K562 (cell line): Measurements from ENCODE around the gene FBLIM1. TPM values are rescaled to one million over a fixed set of nuclear protein-coding genes. Genes with fewer than 3 reads are reported as not detected.

Experiments used
- BRD9 ChIP-seq: fragments of 450-650 bp; IDR thresholded peaks from 2 replicates; pipeline ENCODE4 v1.6.1; 2018; ENCODE audit warnings: low read depth; ENCODE audit not compliant: partially characterized antibody
- C11orf30 ChIP-seq: fragments of 450-650 bp; IDR thresholded peaks from 2 replicates; pipeline ENCODE4 v1.6.1; 2016; ENCODE audit warnings: low read depth, mild to moderate bottlenecking
- CBFA2T3 ChIP-seq: fragments of 450-650 bp; IDR thresholded peaks from 2 replicates; pipeline ENCODE4 v1.6.1; 2017
- FOXA3 ChIP-seq, 2 experiments: fragments of 450-650 bp in 1 of 2; sonication (generic) in 1 of 2; formaldehyde crosslinking; IDR thresholded peaks in 1 of 2; conservative IDR thresholded peaks in 1 of 2; 2 replicates each; pipeline versions ENCODE4 v1.4.0 to v1.8.0; 2020 to 2022; ENCODE audit warnings: mild to moderate bottlenecking in 2 of 2, missing genetic modification reagents in 1 of 2
- FOXP1 ChIP-seq: sonication (generic); formaldehyde crosslinking; IDR thresholded peaks from 2 replicates; pipeline ENCODE4 v1.8.0; 2022; ENCODE audit warnings: mild to moderate bottlenecking, missing genetic modification reagents
- HMGXB4 ChIP-seq: sonication (generic); formaldehyde crosslinking; IDR thresholded peaks from 2 replicates; pipeline ENCODE4 v1.8.1; 2023; ENCODE audit warnings: mild to moderate bottlenecking, missing genetic modification reagents
- LEF1 ChIP-seq: fragments of 450-650 bp; IDR thresholded peaks from 2 replicates; pipeline ENCODE4 v1.6.1; 2016; ENCODE audit warnings: mild to moderate bottlenecking
- MNT ChIP-seq, 2 experiments: fragments of 450-650 bp; conservative IDR thresholded peaks; 2 replicates each; pipeline ENCODE4 v1.6.1; 2017; ENCODE audit warnings: mild to moderate bottlenecking in 2 of 2, moderate library complexity in 2 of 2
- PHF21A ChIP-seq: fragments of 450-650 bp; IDR thresholded peaks from 2 replicates; pipeline ENCODE4 v1.6.1; 2017; ENCODE audit warnings: low read depth, borderline replicate concordance
- SLC30A9 ChIP-seq: fragments of 250-450 bp; sonication (Bioruptor Pico); IDR thresholded peaks from 2 replicates; pipeline ENCODE4 v1.8.0; 2022; ENCODE audit warnings: mild to moderate bottlenecking, moderate library complexity
- ZKSCAN8 ChIP-seq: fragments of 200-800 bp; sonication (Bioruptor generic); IDR thresholded peaks from 2 replicates; pipeline ENCODE4 v1.6.1; 2016; ENCODE audit warnings: missing genetic modification characterization, missing compliant biosample characterization
- ZNF224 ChIP-seq: sonication (generic); formaldehyde crosslinking; IDR thresholded peaks from 2 replicates; pipeline ENCODE4 v1.8.0; 2022; ENCODE audit warnings: mild to moderate bottlenecking, missing genetic modification reagents
- ZNF354B ChIP-seq: fragments of 250-450 bp; sonication (Bioruptor Pico); IDR thresholded peaks from 2 replicates; pipeline ENCODE4 v1.4.0; 2020
- polyA plus RNA-seq, 8 experiments: library from polyadenylated mRNA; depleted of rRNA in 4 of 8; stranded (reverse) in 5 of 8; unstranded in 3 of 8; fragments of >200 nt; fragmentation: Nextera tagmentation in 2 of 8; fragmentation: Illumina TruSeq in 1 of 8; extraction: Ambion mirVana in 2 of 8; extraction: Trizol in 1 of 8; gene quantifications; 2 replicates each; pipeline versions ENCODE4 v1.2.1 to v1.2.3, GENCODE V29; 2011 to 2014; ENCODE audit warnings: inconsistent platforms in 1 of 8, missing spikeins in 1 of 8
- total RNA-seq, 7 experiments: library from RNA; depleted of rRNA in 6 of 7; stranded (reverse); fragments of >200 nt in 6 of 7; fragmentation: Illumina TruSeq in 2 of 7; extraction: Trizol in 2 of 7; gene quantifications; 2 replicates each; pipeline versions ENCODE4 v1.2.1 to v1.2.3, GENCODE V29; 2011 to 2021; ENCODE audit warnings: low replicate concordance in 1 of 7
- TF ChIP-seq, protein P1 (sequence below): IDR thresholded peaks from 2 replicates; pipeline ENCODE4 v1.6.1; 2011; ENCODE audit warnings: borderline replicate concordance, low read depth, mild to moderate bottlenecking, moderate library complexity, low read length; ENCODE audit not compliant: insufficient read depth, poor library complexity, severe bottlenecking
- TF ChIP-seq, protein P2 (sequence below): fragments of 250-450 bp; sonication (Bioruptor Pico); IDR thresholded peaks from 2 replicates; pipeline ENCODE4 v1.5.0; 2020; ENCODE audit warnings: mild to moderate bottlenecking, borderline replicate concordance
- TF ChIP-seq, protein P3 (sequence below): IDR thresholded peaks from 3 replicates; pipeline ENCODE4 v1.6.1; 2011; ENCODE audit warnings: borderline replicate concordance, mild to moderate bottlenecking; ENCODE audit not compliant: insufficient read length, insufficient read depth
- TF ChIP-seq, protein P4 (sequence below): fragments of 250-450 bp; sonication (Bioruptor Pico); IDR thresholded peaks from 2 replicates; pipeline ENCODE4 v1.8.0; 2022; ENCODE audit warnings: inconsistent platforms

FBLIM1 gene
- total and polyA plus RNA-seq, 9 of the 15 experiments (the other 6 are each of a cell fraction or from before 2014, with no cell fraction given), result 0.14 to 0.24 TPM; not detected in 7

GRCh38 chr1:15833069-15833679 lies 74.6 kb downstream of the FBLIM1 start (continued):
- no peak for TF ChIP-seq ZKSCAN8 (CRISPR knock-in tag)
- TF ChIP-seq CBFA2T3, result no peak
- TF ChIP-seq, protein P1, sequence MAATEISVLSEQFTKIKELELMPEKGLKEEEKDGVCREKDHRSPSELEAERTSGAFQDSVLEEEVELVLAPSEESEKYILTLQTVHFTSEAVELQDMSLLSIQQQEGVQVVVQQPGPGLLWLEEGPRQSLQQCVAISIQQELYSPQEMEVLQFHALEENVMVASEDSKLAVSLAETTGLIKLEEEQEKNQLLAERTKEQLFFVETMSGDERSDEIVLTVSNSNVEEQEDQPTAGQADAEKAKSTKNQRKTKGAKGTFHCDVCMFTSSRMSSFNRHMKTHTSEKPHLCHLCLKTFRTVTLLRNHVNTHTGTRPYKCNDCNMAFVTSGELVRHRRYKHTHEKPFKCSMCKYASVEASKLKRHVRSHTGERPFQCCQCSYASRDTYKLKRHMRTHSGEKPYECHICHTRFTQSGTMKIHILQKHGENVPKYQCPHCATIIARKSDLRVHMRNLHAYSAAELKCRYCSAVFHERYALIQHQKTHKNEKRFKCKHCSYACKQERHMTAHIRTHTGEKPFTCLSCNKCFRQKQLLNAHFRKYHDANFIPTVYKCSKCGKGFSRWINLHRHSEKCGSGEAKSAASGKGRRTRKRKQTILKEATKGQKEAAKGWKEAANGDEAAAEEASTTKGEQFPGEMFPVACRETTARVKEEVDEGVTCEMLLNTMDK, result no peak
- no peak for TF ChIP-seq HMGXB4 (CRISPR knock-in tag)
- no peak for TF ChIP-seq ZNF354B
- TF ChIP-seq BRD9, result peak; percentile 65
- no peak for TF ChIP-seq C11orf30
- no peak for TF ChIP-seq LEF1
- TF ChIP-seq, protein P2, sequence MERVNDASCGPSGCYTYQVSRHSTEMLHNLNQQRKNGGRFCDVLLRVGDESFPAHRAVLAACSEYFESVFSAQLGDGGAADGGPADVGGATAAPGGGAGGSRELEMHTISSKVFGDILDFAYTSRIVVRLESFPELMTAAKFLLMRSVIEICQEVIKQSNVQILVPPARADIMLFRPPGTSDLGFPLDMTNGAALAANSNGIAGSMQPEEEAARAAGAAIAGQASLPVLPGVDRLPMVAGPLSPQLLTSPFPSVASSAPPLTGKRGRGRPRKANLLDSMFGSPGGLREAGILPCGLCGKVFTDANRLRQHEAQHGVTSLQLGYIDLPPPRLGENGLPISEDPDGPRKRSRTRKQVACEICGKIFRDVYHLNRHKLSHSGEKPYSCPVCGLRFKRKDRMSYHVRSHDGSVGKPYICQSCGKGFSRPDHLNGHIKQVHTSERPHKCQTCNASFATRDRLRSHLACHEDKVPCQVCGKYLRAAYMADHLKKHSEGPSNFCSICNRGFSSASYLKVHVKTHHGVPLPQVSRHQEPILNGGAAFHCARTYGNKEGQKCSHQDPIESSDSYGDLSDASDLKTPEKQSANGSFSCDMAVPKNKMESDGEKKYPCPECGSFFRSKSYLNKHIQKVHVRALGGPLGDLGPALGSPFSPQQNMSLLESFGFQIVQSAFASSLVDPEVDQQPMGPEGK, result no peak
- no peak for TF ChIP-seq SLC30A9 (CRISPR knock-in tag)
- TF ChIP-seq FOXP1 (CRISPR knock-in tag), result no peak
- TF ChIP-seq MNT (conservative IDR thresholded peaks at IDR 0.05), result peak; percentile 54 to 74; a peak in 3 of 4 replicates
- TF ChIP-seq FOXA3 (CRISPR knock-in tag; conservative IDR thresholded peaks at IDR 0.05 in 1 of 2, IDR thresholded peaks at IDR 0.05 in 1 of 2), result no peak
- no peak for TF ChIP-seq ZNF224 (CRISPR knock-in tag)
- TF ChIP-seq, protein P3, sequence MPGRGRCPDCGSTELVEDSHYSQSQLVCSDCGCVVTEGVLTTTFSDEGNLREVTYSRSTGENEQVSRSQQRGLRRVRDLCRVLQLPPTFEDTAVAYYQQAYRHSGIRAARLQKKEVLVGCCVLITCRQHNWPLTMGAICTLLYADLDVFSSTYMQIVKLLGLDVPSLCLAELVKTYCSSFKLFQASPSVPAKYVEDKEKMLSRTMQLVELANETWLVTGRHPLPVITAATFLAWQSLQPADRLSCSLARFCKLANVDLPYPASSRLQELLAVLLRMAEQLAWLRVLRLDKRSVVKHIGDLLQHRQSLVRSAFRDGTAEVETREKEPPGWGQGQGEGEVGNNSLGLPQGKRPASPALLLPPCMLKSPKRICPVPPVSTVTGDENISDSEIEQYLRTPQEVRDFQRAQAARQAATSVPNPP, result no peak
- TF ChIP-seq PHF21A, result no peak
- TF ChIP-seq, protein P4, sequence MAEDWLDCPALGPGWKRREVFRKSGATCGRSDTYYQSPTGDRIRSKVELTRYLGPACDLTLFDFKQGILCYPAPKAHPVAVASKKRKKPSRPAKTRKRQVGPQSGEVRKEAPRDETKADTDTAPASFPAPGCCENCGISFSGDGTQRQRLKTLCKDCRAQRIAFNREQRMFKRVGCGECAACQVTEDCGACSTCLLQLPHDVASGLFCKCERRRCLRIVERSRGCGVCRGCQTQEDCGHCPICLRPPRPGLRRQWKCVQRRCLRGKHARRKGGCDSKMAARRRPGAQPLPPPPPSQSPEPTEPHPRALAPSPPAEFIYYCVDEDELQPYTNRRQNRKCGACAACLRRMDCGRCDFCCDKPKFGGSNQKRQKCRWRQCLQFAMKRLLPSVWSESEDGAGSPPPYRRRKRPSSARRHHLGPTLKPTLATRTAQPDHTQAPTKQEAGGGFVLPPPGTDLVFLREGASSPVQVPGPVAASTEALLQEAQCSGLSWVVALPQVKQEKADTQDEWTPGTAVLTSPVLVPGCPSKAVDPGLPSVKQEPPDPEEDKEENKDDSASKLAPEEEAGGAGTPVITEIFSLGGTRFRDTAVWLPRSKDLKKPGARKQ (CRISPR knock-in tag), result no peak
